Activated naive CD4-positive, alpha-beta T cell treated with anti-CD3 and anti-CD28 coated beads, Interleukin-2, amount 50 U/mL, for 24 hours (primary cell): ENCODE measurements around the gene NFIA.

Source experiments
- H3K27ac Mint-ChIP-seq: one replicate; pipeline ENCODE4 v1.8.0; 2021; ENCODE audit warnings: mild to moderate bottlenecking, mixed read lengths
- H3K27me3 Mint-ChIP-seq: one replicate; pipeline ENCODE4 v1.8.0; 2021; ENCODE audit warnings: mixed read lengths
- H3K36me3 Mint-ChIP-seq: one replicate; pipeline ENCODE4 v1.8.0; 2021; ENCODE audit warnings: mixed read lengths
- H3K4me1 Mint-ChIP-seq: one replicate; pipeline ENCODE4 v1.8.0; 2021; ENCODE audit warnings: mixed read lengths
- H3K4me3 Mint-ChIP-seq: one replicate; pipeline ENCODE4 v1.8.0; 2021; ENCODE audit warnings: mild to moderate bottlenecking, mixed read lengths
- H3K9me3 Mint-ChIP-seq: one replicate; pipeline ENCODE4 v1.8.0; 2021; ENCODE audit warnings: mixed read lengths

Gene NFIA

GRCh38 chr1:61088163-61088974 lies 6.0 kb downstream of the NFIA start:
- no peaks in the 10 kb centered on the region for H3K9me3 Mint-ChIP-seq
- H3K27ac Mint-ChIP-seq, result no peak overlapping the region
- no peak overlapping the region for H3K4me3 Mint-ChIP-seq
- peaks cover 8% of the 10 kb centered on the region for H3K4me1 Mint-ChIP-seq
- no peaks in the 10 kb centered on the region for H3K27me3 Mint-ChIP-seq
- H3K36me3 Mint-ChIP-seq, result peaks cover 3% of the 10 kb centered on the region

GRCh38 chr1:61089338-61089737 lies 7.0 kb downstream of the NFIA start:
- H3K9me3 Mint-ChIP-seq, result no peaks in the 10 kb centered on the region
- H3K27me3 Mint-ChIP-seq, result no peaks in the 10 kb centered on the region
- H3K27ac Mint-ChIP-seq, result no peak overlapping the region
- H3K36me3 Mint-ChIP-seq, result peaks cover 3% of the 10 kb centered on the region
- H3K4me1 Mint-ChIP-seq, result peaks cover 1% of the 10 kb centered on the region
- H3K4me3 Mint-ChIP-seq, result no peak overlapping the region

GRCh38 chr1:61089741-61090140 lies 7.4 kb downstream of the NFIA start:
- Mint-ChIP-seq H3K4me1 (no peaks in the 10 kb centered on the region), H3K4me3 (no peak overlapping the region), H3K27ac (no peak overlapping the region), H3K9me3 (no peaks in the 10 kb centered on the region), H3K36me3 (peaks cover 3% of the 10 kb centered on the region), H3K27me3 (no peaks in the 10 kb centered on the region)

- Mint-ChIP-seq H3K27ac (no peak overlapping the region), H3K36me3 (peaks cover 3% of the 10 kb centered on the region), H3K9me3 (no peaks in the 10 kb centered on the region), H3K4me1 (no peaks in the 10 kb centered on the region), H3K4me3 (no peak overlapping the region), H3K27me3 (no peaks in the 10 kb centered on the region)
These were observed 8.3 kb downstream of the NFIA start for GRCh38 chr1:61090546-61091202.

GRCh38 chr1:61091455-61091854 lies 9.1 kb downstream of the NFIA start:
- Mint-ChIP-seq H3K4me1 (no peaks in the 10 kb centered on the region), H3K27me3 (no peaks in the 10 kb centered on the region), H3K9me3 (no peaks in the 10 kb centered on the region), H3K27ac (no peak overlapping the region), H3K4me3 (no peak overlapping the region), H3K36me3 (peaks cover 3% of the 10 kb centered on the region)

DNA sequence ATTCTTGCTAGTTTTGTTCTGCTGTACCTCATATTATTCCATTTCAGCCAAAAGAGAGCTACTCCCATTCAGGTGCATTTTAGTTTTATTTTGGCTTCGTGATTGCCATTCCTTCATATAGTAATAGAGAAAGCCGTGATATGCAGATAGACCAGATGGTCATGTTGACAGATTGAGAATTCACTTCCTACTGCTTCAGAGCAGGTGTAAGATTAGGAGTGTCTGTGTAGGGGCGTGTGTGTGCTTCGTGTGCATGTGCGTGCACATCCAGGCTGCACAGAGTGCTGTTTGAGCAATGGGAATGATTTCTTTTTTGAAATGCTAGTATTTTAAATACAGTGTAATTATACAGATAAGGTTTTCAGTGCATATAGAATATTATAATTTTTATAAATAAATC lies 10.3 kb downstream of the NFIA start:
- no peak overlapping the region for H3K4me3 Mint-ChIP-seq
- no peak overlapping the region for H3K27ac Mint-ChIP-seq
- H3K36me3 Mint-ChIP-seq, result peaks cover 3% of the 10 kb centered on the region
- H3K27me3 Mint-ChIP-seq, result no peaks in the 10 kb centered on the region
- no peaks in the 10 kb centered on the region for H3K9me3 Mint-ChIP-seq
- no peaks in the 10 kb centered on the region for H3K4me1 Mint-ChIP-seq

GRCh38 chr1:61093525-61094137 lies 11.3 kb downstream of the NFIA start:
- Mint-ChIP-seq H3K27ac (no peak overlapping the region), H3K9me3 (no peaks in the 10 kb centered on the region), H3K4me3 (no peak overlapping the region), H3K27me3 (no peaks in the 10 kb centered on the region), H3K4me1 (no peaks in the 10 kb centered on the region), H3K36me3 (peaks cover 3% of the 10 kb centered on the region)

DNA sequence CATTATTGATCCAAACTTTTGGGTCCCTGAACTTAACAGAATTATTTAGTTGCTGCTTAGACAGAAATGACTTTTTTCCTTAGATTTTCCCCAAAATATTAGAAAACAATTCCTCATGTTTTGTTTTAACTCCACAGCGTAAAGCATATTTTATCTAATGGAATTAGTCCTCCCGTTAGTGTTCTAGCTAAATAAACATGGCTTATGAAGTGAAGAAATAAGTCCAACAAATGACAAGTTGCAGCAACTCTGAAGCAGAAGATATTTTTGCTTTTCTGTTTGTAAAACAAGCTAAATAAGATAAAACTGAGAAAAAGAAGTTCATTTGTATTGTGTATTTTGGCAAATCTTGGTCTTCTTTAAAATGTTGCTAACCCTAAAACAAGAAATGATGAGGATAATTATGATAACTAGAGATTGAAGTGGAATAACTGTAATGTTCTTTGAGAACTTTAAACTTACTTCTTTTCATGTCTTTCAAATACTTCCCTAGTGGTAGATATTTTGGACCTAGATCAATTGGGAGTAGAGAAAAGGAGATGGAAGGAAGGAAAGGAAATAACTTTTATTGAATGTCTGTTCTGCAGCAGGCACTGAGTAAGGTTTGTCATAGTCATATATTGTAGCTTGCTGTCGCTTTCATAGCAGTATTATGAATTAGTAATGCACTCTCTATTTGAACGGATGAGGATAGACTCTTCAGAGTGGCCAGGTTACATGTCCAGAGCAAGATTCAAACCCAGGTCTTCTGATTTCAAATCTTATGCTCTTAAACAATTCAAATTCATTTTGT lies 12.5 kb downstream of the NFIA start:
- H3K4me3 Mint-ChIP-seq, result no peak overlapping the region
- H3K27ac Mint-ChIP-seq, result no peak overlapping the region
- peaks cover 5% of the 10 kb centered on the region for H3K4me1 Mint-ChIP-seq
- H3K27me3 Mint-ChIP-seq, result no peaks in the 10 kb centered on the region
- no peaks in the 10 kb centered on the region for H3K36me3 Mint-ChIP-seq
- no peaks in the 10 kb centered on the region for H3K9me3 Mint-ChIP-seq

- Mint-ChIP-seq H3K36me3 (no peaks in the 10 kb centered on the region), H3K4me3 (no peak overlapping the region), H3K27me3 (no peaks in the 10 kb centered on the region), H3K27ac (no peak overlapping the region), H3K4me1 (peaks cover 5% of the 10 kb centered on the region), H3K9me3 (no peaks in the 10 kb centered on the region)
These were observed 13.1 kb downstream of the NFIA start for GRCh38 chr1:61095470-61095812.

- H3K4me3 Mint-ChIP-seq, result no peak overlapping the region
- no peaks in the 10 kb centered on the region for H3K27me3 Mint-ChIP-seq
These were observed 15.0 kb downstream of the NFIA start for GRCh38 chr1:61097317-61097716.

DNA sequence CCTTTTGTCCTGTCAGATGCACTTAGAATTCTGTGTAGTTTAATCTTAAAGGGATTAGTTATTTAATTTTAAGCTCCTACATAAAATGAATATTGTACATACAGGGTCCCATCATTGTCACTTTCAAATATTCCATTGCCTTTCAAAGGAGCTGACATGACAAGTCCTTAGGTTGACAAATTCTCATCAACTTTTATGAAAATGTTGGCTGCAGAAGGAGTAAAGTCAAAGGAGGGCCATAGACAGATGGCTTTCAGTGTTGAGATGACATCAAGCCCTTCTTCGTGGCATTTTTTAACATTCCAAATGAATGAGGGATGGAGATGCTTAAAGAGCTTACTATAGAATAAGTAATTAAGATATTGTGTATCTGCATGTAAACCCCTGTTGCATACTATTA lies 15.4 kb downstream of the NFIA start:
- Mint-ChIP-seq H3K27ac (no peak overlapping the region), H3K36me3 (no peaks in the 10 kb centered on the region), H3K4me3 (no peak overlapping the region), H3K4me1 (peaks cover 5% of the 10 kb centered on the region), H3K27me3 (no peaks in the 10 kb centered on the region), H3K9me3 (no peaks in the 10 kb centered on the region)

More at GRCh38 chr1:61097317-61097716, 15.0 kb downstream of the NFIA start:
- no peak overlapping the region for H3K27ac Mint-ChIP-seq
- no peaks in the 10 kb centered on the region for H3K9me3 Mint-ChIP-seq
- H3K4me1 Mint-ChIP-seq, result peaks cover 5% of the 10 kb centered on the region
- H3K36me3 Mint-ChIP-seq, result no peaks in the 10 kb centered on the region

DNA sequence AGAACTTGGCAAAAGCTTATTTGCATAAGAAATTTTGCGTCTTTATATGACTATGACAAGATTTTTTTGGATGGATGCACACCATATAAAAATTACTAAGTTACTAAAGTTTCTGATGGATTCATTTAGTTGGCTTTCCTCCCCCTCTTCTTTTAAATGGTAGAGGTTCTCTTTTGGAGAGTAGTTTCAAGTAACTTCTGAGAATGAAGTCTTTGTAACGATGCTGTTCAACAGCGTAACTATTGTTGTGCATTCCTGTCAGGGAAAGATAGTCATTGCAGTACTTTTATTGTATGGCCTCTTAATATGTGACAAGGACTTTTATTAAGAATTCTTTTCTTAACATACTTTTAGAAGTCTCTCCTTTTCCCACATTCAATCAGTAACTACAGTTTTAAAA lies 16.0 kb downstream of the NFIA start:
- Mint-ChIP-seq H3K36me3 (no peaks in the 10 kb centered on the region), H3K4me1 (peaks cover 5% of the 10 kb centered on the region), H3K27me3 (no peaks in the 10 kb centered on the region), H3K9me3 (no peaks in the 10 kb centered on the region), H3K4me3 (no peak overlapping the region), H3K27ac (no peak overlapping the region)

DNA sequence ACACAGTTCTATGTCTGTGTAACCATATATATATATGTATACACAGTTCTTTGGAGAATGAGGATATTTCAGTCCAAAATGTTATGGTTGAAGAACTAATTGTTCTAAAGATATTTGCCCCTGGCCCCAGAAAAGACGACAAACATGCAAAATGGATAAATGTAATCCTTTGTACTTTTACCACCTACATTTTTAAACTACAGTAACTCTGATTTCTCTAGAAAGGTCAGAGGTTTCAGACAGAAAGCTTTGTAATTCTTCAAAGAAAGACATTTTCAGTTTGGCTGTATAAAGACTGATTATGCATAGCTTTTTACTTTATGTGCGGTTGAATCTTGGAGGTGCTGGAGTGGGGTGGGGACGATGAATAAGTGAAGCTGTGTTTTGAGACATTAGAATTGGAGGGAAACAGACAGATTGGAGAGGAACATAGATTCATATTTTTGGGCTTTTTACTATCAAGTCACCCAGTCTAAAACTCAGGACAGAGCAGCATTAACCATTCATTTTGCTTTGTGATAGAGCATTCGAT lies 16.6 kb downstream of the NFIA start:
- peaks cover 5% of the 10 kb centered on the region for H3K4me1 Mint-ChIP-seq
- H3K9me3 Mint-ChIP-seq, result no peaks in the 10 kb centered on the region
- H3K27ac Mint-ChIP-seq, result no peak overlapping the region
- H3K4me3 Mint-ChIP-seq, result no peak overlapping the region
- no peaks in the 10 kb centered on the region for H3K27me3 Mint-ChIP-seq
- no peaks in the 10 kb centered on the region for H3K36me3 Mint-ChIP-seq

DNA sequence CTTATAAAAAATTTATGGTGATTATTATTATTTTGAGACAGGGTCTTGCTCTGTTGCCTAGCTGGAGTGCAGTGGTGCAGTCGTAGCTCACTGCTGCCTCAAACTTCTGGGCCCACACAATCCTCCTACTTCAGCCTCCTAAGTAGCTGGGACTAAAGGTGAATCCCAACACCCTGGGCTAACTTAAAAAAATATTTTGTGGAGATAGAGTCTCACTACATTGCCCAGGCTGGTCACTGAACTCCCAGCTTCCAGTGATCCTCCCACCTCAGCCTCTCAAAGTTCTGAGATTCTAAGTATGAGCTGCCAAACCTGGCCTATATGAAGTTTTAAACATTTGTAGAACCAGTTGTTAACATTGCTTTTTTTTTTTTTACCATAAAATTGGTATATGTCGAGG lies 18.2 kb downstream of the NFIA start:
- H3K27ac Mint-ChIP-seq, result no peak overlapping the region
- H3K27me3 Mint-ChIP-seq, result peaks cover 1% of the 10 kb centered on the region

DNA sequence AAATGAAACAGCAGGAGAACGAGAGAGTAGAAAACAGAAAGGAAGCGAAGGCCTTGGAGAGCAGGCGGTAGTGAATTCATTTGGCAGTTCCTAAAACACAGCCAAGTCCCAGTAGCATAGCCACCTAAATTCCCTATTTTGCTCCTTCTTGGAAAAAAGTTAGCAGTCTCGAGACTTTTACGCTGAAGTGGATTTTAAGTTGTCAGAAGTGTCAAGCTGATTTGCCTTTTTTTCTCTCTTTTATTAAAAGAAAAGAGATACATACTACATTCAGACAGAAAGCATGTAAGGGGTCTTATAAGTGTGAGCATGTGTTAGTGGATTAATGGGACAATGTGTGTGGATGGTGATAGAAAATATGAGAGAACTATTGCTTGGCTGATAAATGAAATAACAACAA lies 19.2 kb downstream of the NFIA start:
- Mint-ChIP-seq H3K27me3 (peaks cover 1% of the 10 kb centered on the region), H3K4me1 (peaks cover 5% of the 10 kb centered on the region), H3K4me3 (no peak overlapping the region), H3K27ac (no peak overlapping the region), H3K36me3 (no peaks in the 10 kb centered on the region), H3K9me3 (no peaks in the 10 kb centered on the region)

More for the DNA sequence above, 18.2 kb downstream of the NFIA start:
- H3K4me3 Mint-ChIP-seq, result no peak overlapping the region
- H3K9me3 Mint-ChIP-seq, result no peaks in the 10 kb centered on the region
- peaks cover 5% of the 10 kb centered on the region for H3K4me1 Mint-ChIP-seq
- no peaks in the 10 kb centered on the region for H3K36me3 Mint-ChIP-seq
